IMR-90 (cell line): ENCODE results near the gene SEBOX. TPM values are rescaled to one million over a fixed set of nuclear protein-coding genes. Genes with fewer than 3 reads are reported as not detected.

Source experiments
- ATAC-seq: fragments of 200-7000 bp; cut with Tn5 transposase; 2 replicates; pipeline ENCODE4 v1.9.1; 2020; ENCODE audit warnings: low read depth, mild to moderate bottlenecking, moderate library complexity
- BruUV-seq: library from RNA; stranded (reverse); fragments of 400-500 nt; replicated peaks from 2 replicates; lab custom pipeline; 2021; lab: Mats Ljungman, UMichigan
- CTCF ChIA-PET: fragments of 300-600 bp; formaldehyde crosslinking; extraction: SDS; loops from one replicate; lab custom pipeline; 2021; ENCODE audit warnings: antibody characterized with exemption; lab: Yijun Ruan, JAX
- POLR2A ChIA-PET: fragments of 300-600 bp; sonication (Branson Sonifier 250); formaldehyde crosslinking; loops from one replicate; lab custom pipeline; 2022; ENCODE audit warnings: antibody characterized with exemption; ENCODE audit not compliant: unreplicated experiment; lab: Charles Lee
- DNase-seq: peaks from one replicate; pipeline ENCODE4 v3.0.0; 2013
- H2AFZ ChIP-seq: replicated peaks from 2 replicates; pipeline ENCODE3; 2013; ENCODE audit warnings: low read length, mild to moderate bottlenecking; ENCODE audit not compliant: poor library complexity
- H2AK5ac ChIP-seq: 2 replicates; pipeline ENCODE4 v1.6.1; 2013; ENCODE audit warnings: low read depth, low read length, inconsistent platforms
- H2AK9ac ChIP-seq: replicated peaks from 2 replicates; pipeline ENCODE3; 2013; ENCODE audit warnings: mild to moderate bottlenecking, low read depth, low read length, moderate library complexity; ENCODE audit not compliant: poor library complexity
- H2BK120ac ChIP-seq: 2 replicates; pipeline ENCODE4 v1.6.1; 2013; ENCODE audit warnings: low read depth, low read length, inconsistent platforms
- H2BK15ac ChIP-seq: 3 replicates; pipeline ENCODE4 v1.6.1; 2013; ENCODE audit warnings: low read depth, low read length, inconsistent platforms
- H2BK20ac ChIP-seq: 2 replicates; pipeline ENCODE4 v1.6.1; 2013; ENCODE audit warnings: low read depth, mild to moderate bottlenecking, inconsistent platforms, low read length, moderate library complexity
- H2BK5ac ChIP-seq: 2 replicates; pipeline ENCODE4 v1.6.1; 2013; ENCODE audit warnings: mild to moderate bottlenecking, low read depth, low read length, inconsistent platforms; ENCODE audit not compliant: poor library complexity, severe bottlenecking
- H3K14ac ChIP-seq: replicated peaks from 2 replicates; pipeline ENCODE4 v1.6.1; 2013; ENCODE audit warnings: low read depth, low read length, inconsistent platforms
- H3K18ac ChIP-seq: 2 replicates; pipeline ENCODE4 v1.6.1; 2013; ENCODE audit warnings: low read depth, low read length, control low read depth
- H3K23ac ChIP-seq: 2 replicates; pipeline ENCODE4 v1.6.1; 2013; ENCODE audit warnings: low read depth, low read length, inconsistent platforms
- H3K27ac ChIP-seq: 2 replicates; pipeline ENCODE4 v1.5.1; 2013; ENCODE audit warnings: mild to moderate bottlenecking, control low read depth, low read length; ENCODE audit not compliant: insufficient read depth
- H3K27me3 ChIP-seq: 2 replicates; pipeline ENCODE4 v1.6.1; 2013; ENCODE audit warnings: low read length; ENCODE audit not compliant: control insufficient read depth, insufficient read depth
- H3K36me3 ChIP-seq: 2 replicates; pipeline ENCODE4 v1.6.1; 2013; ENCODE audit warnings: low read length, mixed read lengths; ENCODE audit not compliant: control insufficient read depth, insufficient read depth
- H3K4ac ChIP-seq: 2 replicates; pipeline ENCODE4 v1.6.1; 2013; ENCODE audit warnings: low read depth, low read length, inconsistent platforms
- H3K4me1 ChIP-seq: 2 replicates; pipeline ENCODE4 v1.6.1; 2013; ENCODE audit warnings: low read length, mixed read lengths; ENCODE audit not compliant: control insufficient read depth, insufficient read depth
- H3K4me2 ChIP-seq: 2 replicates; pipeline ENCODE4 v1.6.1; 2013; ENCODE audit warnings: low read depth, mild to moderate bottlenecking, control low read depth, low read length, moderate library complexity
- H3K4me3 ChIP-seq: 2 replicates; pipeline ENCODE4 v1.5.1; 2013; ENCODE audit warnings: low read depth, mild to moderate bottlenecking, control low read depth, low read length, moderate library complexity; ENCODE audit not compliant: insufficient read depth
- H3K56ac ChIP-seq: 2 replicates; pipeline ENCODE4 v1.6.1; 2013; ENCODE audit warnings: low read length, inconsistent platforms; ENCODE audit not compliant: insufficient read depth; ENCODE audit errors: extremely low read depth
- H3K79me1 ChIP-seq, 2 experiments: 2 replicates each; pipeline ENCODE4 v1.6.1; 2013; ENCODE audit warnings: low read length in 2 of 2, inconsistent platforms in 1 of 2, low read depth in 1 of 2
- H3K9ac ChIP-seq: 2 replicates; pipeline ENCODE4 v1.6.1; 2013; ENCODE audit warnings: low read depth, low read length, control low read depth
- H3K9me1 ChIP-seq: 2 replicates; pipeline ENCODE4 v1.6.1; 2013; ENCODE audit warnings: low read length, inconsistent platforms; ENCODE audit not compliant: insufficient read depth
- H3K9me3 ChIP-seq: 2 replicates; pipeline ENCODE4 v1.6.1; 2013; ENCODE audit warnings: low read length; ENCODE audit not compliant: control insufficient read depth, insufficient read depth
- H4K20me1 ChIP-seq: 2 replicates; pipeline ENCODE4 v1.6.1; 2013; ENCODE audit warnings: low read length, inconsistent platforms; ENCODE audit not compliant: insufficient read depth
- H4K5ac ChIP-seq: 2 replicates; pipeline ENCODE4 v1.6.1; 2013; ENCODE audit warnings: mild to moderate bottlenecking, low read depth, low read length, control low read depth
- H4K8ac ChIP-seq, 2 experiments: 2 replicates each; pipeline ENCODE4 v1.6.1; 2013; ENCODE audit warnings: low read depth in 2 of 2, low read length in 2 of 2, control low read depth in 1 of 2, inconsistent platforms in 1 of 2
- H4K91ac ChIP-seq: 2 replicates; pipeline ENCODE4 v1.6.1; 2013; ENCODE audit warnings: low read depth, low read length, inconsistent platforms; ENCODE audit not compliant: insufficient read depth
- BHLHE40 ChIP-seq: fragments of 150-350 bp; IDR thresholded peaks from 2 replicates; pipeline ENCODE4 v1.6.1; 2016; ENCODE audit warnings: mild to moderate bottlenecking, low read depth, low read length
- CEBPB ChIP-seq: IDR thresholded peaks from 2 replicates; pipeline ENCODE4 v1.6.1; 2012; ENCODE audit warnings: low read depth, low read length, improper control_type of control experiment
- CHD1 ChIP-seq: IDR thresholded peaks from 2 replicates; pipeline ENCODE4 v1.6.1; 2012; ENCODE audit warnings: low read depth, low read length, improper control_type of control experiment
- CTCF ChIP-seq: conservative IDR thresholded peaks from 2 replicates; pipeline ENCODE4 v1.5.1; 2012; ENCODE audit warnings: mild to moderate bottlenecking, low read depth, low read length, improper control_type of control experiment
- ELK1 ChIP-seq: fragments of 150-350 bp; IDR thresholded peaks from 2 replicates; pipeline ENCODE4 v1.6.1; 2016; ENCODE audit warnings: low read depth, mild to moderate bottlenecking, low read length, moderate library complexity, borderline replicate concordance
- FOS ChIP-seq: fragments of 150-350 bp; IDR thresholded peaks from 2 replicates; pipeline ENCODE4 v1.6.1; 2016; ENCODE audit warnings: low read depth, low read length
- MAFK ChIP-seq: IDR thresholded peaks from 2 replicates; pipeline ENCODE4 v1.6.1; 2012; ENCODE audit warnings: low read depth, low read length, improper control_type of control experiment
- MAZ ChIP-seq: IDR thresholded peaks from 2 replicates; pipeline ENCODE4 v1.6.1; 2012; ENCODE audit warnings: low read depth, mild to moderate bottlenecking, low read length, improper control_type of control experiment, moderate library complexity, borderline replicate concordance
- MXI1 ChIP-seq: IDR thresholded peaks from 2 replicates; pipeline ENCODE4 v1.6.1; 2012; ENCODE audit warnings: low read depth, mild to moderate bottlenecking, low read length, moderate library complexity, borderline replicate concordance
- NFE2L2 ChIP-seq: fragments of 150-350 bp; IDR thresholded peaks from 2 replicates; pipeline ENCODE4 v1.6.1; 2016; ENCODE audit warnings: low read depth, mild to moderate bottlenecking, low read length
- POLR2A ChIP-seq: IDR thresholded peaks from 2 replicates; pipeline ENCODE4 v1.6.1; 2012; ENCODE audit warnings: mild to moderate bottlenecking, low read depth, low read length
- RAD21 ChIP-seq: IDR thresholded peaks from 2 replicates; pipeline ENCODE4 v1.6.1; 2012; ENCODE audit warnings: low read length, improper control_type of control experiment
- RCOR1 ChIP-seq: IDR thresholded peaks from 2 replicates; pipeline ENCODE4 v1.6.1; 2012; ENCODE audit warnings: mild to moderate bottlenecking, low read length, improper control_type of control experiment; ENCODE audit not compliant: insufficient replicate concordance
- RFX5 ChIP-seq: IDR thresholded peaks from 2 replicates; pipeline ENCODE4 v1.8.0; 2012; ENCODE audit warnings: low read depth, mild to moderate bottlenecking, low read length, moderate library complexity
- SMC3 ChIP-seq: fragments of 150-350 bp; IDR thresholded peaks from 2 replicates; pipeline ENCODE4 v1.6.1; 2016; ENCODE audit warnings: low read depth, mild to moderate bottlenecking, antibody characterized with exemption, low read length, moderate library complexity
- USF2 ChIP-seq: fragments of 150-350 bp; IDR thresholded peaks from 2 replicates; pipeline ENCODE4 v1.6.1; 2017; ENCODE audit warnings: mild to moderate bottlenecking, antibody characterized with exemption, low read length, low read depth
- WGBS, 2 experiments: methylation state at CpG; one replicate each; pipeline versions ENCODE4 v1.1.5 to v1.1.7; 2013; ENCODE audit warnings: missing lambda C conversion rate in 2 of 2; ENCODE audit not compliant: insufficient read length in 1 of 2; ENCODE audit errors: extremely low coverage in 2 of 2; 5-methylcytosine and 5-hydroxymethylcytosine counted together
- dilution Hi-C: fragments of 300-500 bp; cut with HindIII; formaldehyde crosslinking; loops from one replicate; pipeline ENCODE4 v1.14.3; 2018; ENCODE audit warnings: low sequenced_read_pairs; ENCODE audit not compliant: unreplicated experiment
- in situ Hi-C: fragments of 300-500 bp; cut with MboI; formaldehyde crosslinking; loops from 3 replicates; pipeline ENCODE4 v1.14.3; 2019; ENCODE audit warnings: low sequenced_read_pairs, inconsistent platforms, mixed read lengths
- intact Hi-C: fragments of 100-400 bp; cut with micrococcal nuclease; formaldehyde crosslinking; loops from 2 replicates; pipeline ENCODE4 v1.10.0; 2022
- polyA plus RNA-seq, 3 experiments: library from polyadenylated mRNA; depleted of rRNA; stranded (reverse); fragments of >200 nt; gene quantifications; 2 replicates each; pipeline ENCODE4 v1.2.3, GENCODE V29; 2012; ENCODE audit warnings: low replicate concordance in 1 of 3
- total RNA-seq: library from RNA; depleted of rRNA; stranded (reverse); fragments of >200 nt; gene quantifications from 2 replicates; pipeline ENCODE4 v1.2.3, GENCODE V29; 2012

SEBOX gene
- total and polyA plus RNA-seq, 2 of the 4 experiments (the other 2 are of a cell fraction), result not detected

GRCh38 chr17:28392491-28392890 is 27.5 kb upstream of the SEBOX start:
- Histone ChIP-seq H3K14ac (no peak overlapping the region), H3K36me3 (peaks cover 37% of the 10 kb centered on the region), H3K4me1 (peaks cover 9% of the 10 kb centered on the region), H2AFZ (no peak overlapping the region), H3K27ac (no peak overlapping the region), H4K20me1 (no peaks in the 10 kb centered on the region), H4K5ac (no peak overlapping the region), H3K4me3 (no peak overlapping the region), H3K79me1 (no peaks in the 10 kb centered on the region), H3K9me1 (peaks cover 7% of the 10 kb centered on the region; the same call in 1 of the 2 replicates), H2BK15ac (no peak overlapping the region), H3K9me3 (no peaks in the 10 kb centered on the region), H3K4me2 (no peak overlapping the region), H2AK5ac (no peak overlapping the region), H2BK5ac (no peak overlapping the region), H4K91ac (no peak overlapping the region), H2BK120ac (no peak overlapping the region), H3K27me3 (no peaks in the 10 kb centered on the region), H3K18ac (no peak overlapping the region), H3K23ac (no peak overlapping the region), H4K8ac (no peak overlapping the region), H2BK20ac (no peak overlapping the region), H3K56ac (no peak overlapping the region), H3K4ac (no peak overlapping the region), H3K9ac (no peak overlapping the region), H2AK9ac (no peak overlapping the region)
- intact Hi-C loops (no loop called here), in situ Hi-C loops (no loop called here), dilution Hi-C loops (no loop called here)
- CTCF ChIA-PET, result no interaction called here
- ATAC-seq (no peak), DNase-seq (no peak)
- WGBS, 2 experiments, result 100% methylated on average over 1 of the region's 10 CpGs; no CpG with 5 or more reads in 1 of the 2 experiments
- POLR2A ChIA-PET, result no interaction called here
- TF ChIP-seq MXI1 (no peak), CHD1 (no peak), BHLHE40 (no peak), USF2 (no peak), ELK1 (no peak), CTCF (no peak), NFE2L2 (no peak), RFX5 (no peak), SMC3 (no peak), MAFK (no peak), CEBPB (no peak), RCOR1 (no peak), POLR2A (no peak), RAD21 (no peak), MAZ (no peak), FOS (no peak)
- no TSS peak for BruUV-seq
